Measurements from ENCODE around the gene GLI1. TPM values are rescaled to one million over a fixed set of nuclear protein-coding genes. Genes with fewer than 3 reads are reported as not detected.

GLI1 gene
- total RNA-seq, 1 experiment from 2014 or later = 4.1 TPM

GRCh38 chr12:57461276-57461916 is 1.8 kb downstream of the GLI1 start:
- DNase-seq (ENCODE audit: low spot score) = peak; percentile 16

- peak; percentile 26 for DNase-seq (ENCODE audit: low spot score)
Measured at GRCh38 chr12:57461917-57462250, 2.3 kb downstream of the GLI1 start.

GRCh38 chr12:57462251-57462911 is 2.8 kb downstream of the GLI1 start:
- DNase-seq (ENCODE audit: low spot score) = peak; percentile 76

GRCh38 chr12:57462912-57463253 is 3.3 kb downstream of the GLI1 start:
- no peak for DNase-seq (ENCODE audit: low spot score)

GRCh38 chr12:57464569-57464968 is 5.0 kb downstream of the GLI1 start:
- DNase-seq (ENCODE audit: low spot score) = no peak

GRCh38 chr12:57465030-57465746 is 5.6 kb downstream of the GLI1 start:
- no peak for DNase-seq (ENCODE audit: low spot score)

- DNase-seq (ENCODE audit: low spot score) = no peak
Measured at GRCh38 chr12:57465747-57466505, 6.3 kb downstream of the GLI1 start.

GRCh38 chr12:57467212-57467874 is 7.8 kb downstream of the GLI1 start:
- no peak for DNase-seq (ENCODE audit: low spot score)

GRCh38 chr12:57467915-57468314 is 8.3 kb downstream of the GLI1 start:
- DNase-seq (ENCODE audit: low spot score) = no peak

- no peak for DNase-seq (ENCODE audit: low spot score)
Measured at GRCh38 chr12:57469296-57470164, 9.9 kb downstream of the GLI1 start.

- DNase-seq (ENCODE audit: low spot score) = no peak
Measured at GRCh38 chr12:57470286-57470969, 10.8 kb downstream of the GLI1 start.

- no peak for DNase-seq (ENCODE audit: low spot score)
Measured at GRCh38 chr12:57470970-57471656, 11.5 kb downstream of the GLI1 start.

- no peak for DNase-seq (ENCODE audit: low spot score)
Measured at GRCh38 chr12:57471661-57472060, 12.1 kb downstream of the GLI1 start.

- DNase-seq (ENCODE audit: low spot score) = no peak
Measured at GRCh38 chr12:57472391-57472790, 12.8 kb downstream of the GLI1 start.

- no peak for DNase-seq (ENCODE audit: low spot score)
Measured at GRCh38 chr12:57473392-57473791, 13.8 kb downstream of the GLI1 start.

GRCh38 chr12:57473886-57474285 is 14.3 kb downstream of the GLI1 start:
- no peak for DNase-seq (ENCODE audit: low spot score)

GRCh38 chr12:57474430-57474829 is 14.8 kb downstream of the GLI1 start:
- no peak for DNase-seq (ENCODE audit: low spot score)

- no peak for DNase-seq (ENCODE audit: low spot score)
Measured at GRCh38 chr12:57474862-57475261, 15.3 kb downstream of the GLI1 start.

- no peak for DNase-seq (ENCODE audit: low spot score)
Measured at GRCh38 chr12:57475271-57476161, 15.9 kb downstream of the GLI1 start.

Measured in A172 (cell line).